K562 treated with DMSO at 1 percent for 48 hours (cell line): ENCODE results near the gene CSNK1E. TPM values are rescaled to one million over a fixed set of nuclear protein-coding genes. Genes with fewer than 3 reads are reported as not detected.

Experiments
- total RNA-seq: library from RNA; unstranded; fragments of 300-600 nt; gene quantifications from 2 replicates; pipeline ENCODE4 v1.2.3, GENCODE V29; 2022; ENCODE audit warnings: low replicate concordance; ENCODE audit errors: extremely low read depth

The CSNK1E gene
- not detected in 2 replicates for total RNA-seq

DNA sequence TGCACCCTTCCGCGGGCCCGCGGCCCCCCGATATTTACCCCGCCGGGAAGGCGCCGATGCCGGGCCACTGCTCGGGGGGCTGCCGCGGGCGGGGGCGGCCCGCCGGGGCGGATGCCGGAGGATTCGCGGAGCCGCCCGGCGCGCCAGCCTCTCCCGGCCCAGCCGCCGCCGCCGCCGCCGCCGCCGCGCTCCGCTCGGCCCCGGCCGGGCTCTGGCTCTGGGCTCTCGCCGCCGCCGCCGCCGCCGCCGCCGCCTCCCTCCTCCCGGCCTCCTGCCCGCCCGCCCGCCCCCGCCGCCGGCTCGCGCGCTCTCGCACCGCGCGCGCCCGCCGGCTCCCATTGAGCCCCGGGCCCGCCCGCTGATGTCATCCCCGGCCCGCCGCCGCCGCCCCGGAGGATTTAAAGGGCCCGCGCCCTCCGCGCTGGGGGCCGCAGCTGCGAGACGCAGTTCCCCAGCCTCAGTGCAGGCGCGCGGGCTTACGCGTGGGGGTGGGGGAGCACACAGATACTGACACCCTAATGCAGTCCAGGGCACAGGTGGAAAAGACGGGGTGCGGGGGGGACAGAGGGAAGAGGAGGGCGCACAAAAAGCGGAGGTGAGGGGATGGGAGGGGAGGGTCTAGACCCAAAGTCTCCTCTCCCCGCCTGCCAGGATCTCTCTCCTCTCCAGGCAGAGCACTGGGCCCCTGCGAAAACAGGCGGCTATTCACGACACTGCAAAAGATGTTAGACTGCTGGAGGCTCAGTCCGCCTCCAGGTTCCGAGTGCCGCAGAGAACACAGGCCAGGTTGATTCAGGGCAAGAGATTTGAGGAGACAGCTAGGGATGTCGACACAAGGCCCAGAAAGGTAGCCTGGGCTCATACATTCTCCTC, at the start of gene CSNK1E:
Gene CSNK1E (minus strand): TSS at position 312 of the 873 bp plus-strand sequence. CDS start 3,276 bp downstream, outside the sequence.

GRCh38 chr22:38272373-38273134, 44.7 kb downstream of the CSNK1E start, which contains the start of gene TMEM184B:
Gene TMEM184B, minus strand, starts transcription at chr22:38273010. Its CDS starts 25,049 bp downstream, at chr22:38247961.

Other genes starting within 250 kb of the CSNK1E start
- gene SLC16A8, start 233.2 kb downstream of the CSNK1E start, total RNA-seq, result not detected in 2 replicates
- not detected in 2 replicates for gene BAIAP2L2, start 206.7 kb downstream of the CSNK1E start, total RNA-seq
- not detected in 2 replicates for gene PLA2G6, start 135.6 kb downstream of the CSNK1E start, total RNA-seq
- gene MAFF, start 115.4 kb downstream of the CSNK1E start, total RNA-seq, result not detected in 2 replicates
- gene TMEM184B, start 44.4 kb downstream of the CSNK1E start, total RNA-seq, result not detected in 2 replicates
- not detected in 2 replicates for gene KCNJ4, start 137.8 kb upstream of the CSNK1E start, total RNA-seq
- not detected in 2 replicates for gene KDELR3, start 150.7 kb upstream of the CSNK1E start, total RNA-seq
- 103 TPM in 1 of 2 replicates, not detected in the other for gene DDX17, start 188.9 kb upstream of the CSNK1E start, total RNA-seq